Hepatocyte (in vitro differentiated cells): ENCODE results near the gene TMEM109. TPM values are rescaled to one million over a fixed set of nuclear protein-coding genes. Genes with fewer than 3 reads are reported as not detected.

Experiments
- DNase-seq: peaks from one replicate; pipeline ENCODE4 v3.0.0-alpha.2; 2016; ENCODE audit warnings: low spot score
- H2AFZ ChIP-seq: fragments of 200-600 bp; sonication (generic); 2 replicates; pipeline ENCODE4 v1.6.0; 2016; ENCODE audit warnings: antibody characterized with exemption, mild to moderate bottlenecking
- H3K27ac ChIP-seq: fragments of 200-600 bp; sonication (generic); 2 replicates; pipeline ENCODE4 v1.5.1; 2016; ENCODE audit warnings: mild to moderate bottlenecking
- H3K27me3 ChIP-seq: fragments of 200-600 bp; sonication (generic); 2 replicates; pipeline ENCODE4 v1.6.1; 2016
- H3K36me3 ChIP-seq: fragments of 200-600 bp; sonication (generic); replicated peaks from 2 replicates; pipeline ENCODE4 v1.5.1; 2016; ENCODE audit warnings: low read depth; ENCODE audit not compliant: insufficient read depth
- H3K4me1 ChIP-seq: fragments of 200-600 bp; sonication (generic); 2 replicates; pipeline ENCODE4 v1.5.1; 2016; ENCODE audit warnings: mild to moderate bottlenecking, moderate library complexity; ENCODE audit not compliant: insufficient read depth
- H3K4me2 ChIP-seq: fragments of 200-600 bp; sonication (generic); 2 replicates; pipeline ENCODE4 v1.6.0; 2016
- H3K4me3 ChIP-seq: fragments of 200-600 bp; sonication (generic); 2 replicates; pipeline ENCODE4 v1.5.1; 2016; ENCODE audit warnings: mild to moderate bottlenecking
- H3K79me2 ChIP-seq: fragments of 200-600 bp; sonication (generic); 2 replicates; pipeline ENCODE4 v1.6.0; 2017; ENCODE audit warnings: mild to moderate bottlenecking
- H3K9me2 ChIP-seq: fragments of 200-600 bp; sonication (generic); replicated peaks from 2 replicates; pipeline ENCODE4 v1.6.0; 2017; ENCODE audit warnings: mild to moderate bottlenecking; ENCODE audit not compliant: insufficient read depth
- H3K9me3 ChIP-seq: fragments of 200-600 bp; sonication (generic); 2 replicates; pipeline ENCODE4 v1.5.1; 2016; ENCODE audit warnings: low read depth, mild to moderate bottlenecking
- H4K20me1 ChIP-seq: fragments of 200-600 bp; sonication (generic); 2 replicates; pipeline ENCODE4 v1.6.0; 2016; ENCODE audit warnings: mild to moderate bottlenecking; ENCODE audit not compliant: insufficient read depth, poor library complexity, severe bottlenecking
- CTCF ChIP-seq: fragments of 200-600 bp; sonication (generic); IDR thresholded peaks from 2 replicates; pipeline ENCODE4 v1.5.1; 2016; ENCODE audit warnings: antibody characterized with exemption, mild to moderate bottlenecking; ENCODE audit not compliant: poor library complexity
- EZH2 ChIP-seq: fragments of 200-600 bp; sonication (generic); IDR thresholded peaks from 2 replicates; pipeline ENCODE4 v1.6.1; 2016; ENCODE audit warnings: antibody characterized with exemption, mild to moderate bottlenecking, borderline replicate concordance
- EZH2phosphoT487 ChIP-seq: fragments of 200-600 bp; sonication (generic); IDR thresholded peaks from one replicate; pipeline ENCODE4 v1.6.1; 2018; ENCODE audit warnings: antibody characterized with exemption, mild to moderate bottlenecking, low read depth, moderate library complexity; ENCODE audit not compliant: unreplicated experiment, severe bottlenecking
- WGBS: methylation state at CpG from one replicate; pipeline ENCODE4 v1.1.6; 2016; ENCODE audit warnings: low lambda C conversion rate; ENCODE audit errors: missing lambda C conversion rate; 5-methylcytosine and 5-hydroxymethylcytosine counted together
- polyA plus RNA-seq: library from polyadenylated mRNA; unstranded; fragments of >200 nt; fragmentation: Nextera tagmentation; extraction: Ambion mirVana; gene quantifications from 2 replicates; pipeline ENCODE4 v1.2.1, GENCODE V29; 2016
- total RNA-seq: library from RNA; depleted of rRNA; stranded (reverse); fragments of >200 nt; gene quantifications from 2 replicates; pipeline ENCODE4 v1.2.3, GENCODE V29; 2014

Gene TMEM109
- total and polyA plus RNA-seq, 2 experiments from 2014 or later: 30.0 to 86.9 TPM

DNA sequence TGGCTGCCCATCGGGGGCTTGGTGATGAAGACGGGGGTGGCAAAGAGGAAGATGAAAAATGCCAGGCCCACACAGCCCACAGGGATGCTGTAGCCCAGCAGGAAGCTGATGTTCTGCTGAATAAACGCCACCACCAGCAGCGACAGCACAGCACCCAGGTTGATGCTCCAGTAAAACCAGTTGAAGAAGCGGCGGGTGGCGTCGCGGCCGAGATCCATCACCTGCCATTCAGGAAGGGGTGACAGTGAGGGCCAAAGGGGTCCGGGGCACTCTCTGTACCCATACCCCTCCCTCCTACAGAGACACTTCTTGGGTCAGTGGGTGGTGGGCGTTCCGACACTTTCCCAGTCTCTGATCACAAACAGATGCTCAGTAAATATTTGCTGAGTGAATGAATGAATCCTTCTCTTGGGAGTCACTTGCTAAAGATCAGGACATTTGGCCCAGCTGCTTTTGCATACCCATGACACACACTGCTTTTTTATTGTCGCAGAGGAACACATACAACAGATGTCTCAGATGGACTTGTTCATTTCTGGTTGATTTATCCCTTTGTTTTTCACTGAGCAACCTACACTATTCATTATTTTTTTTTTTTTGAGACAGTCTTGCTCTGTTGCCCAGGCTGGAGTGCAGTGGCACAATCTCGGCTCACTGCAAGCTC is 32.8 kb downstream of the TMEM109 start:
- H3K4me2 ChIP-seq: no peak overlapping the region
- H3K4me3 ChIP-seq: no peak overlapping the region
- no peak overlapping the region for H2AFZ ChIP-seq
- H3K27ac ChIP-seq: no peak overlapping the region
- no peaks in the 10 kb centered on the region for H4K20me1 ChIP-seq
- H3K27me3 ChIP-seq: peaks cover 24% of the 10 kb centered on the region
- TF ChIP-seq EZH2: no peak
- no peak for TF ChIP-seq EZH2phosphoT487
- TF ChIP-seq CTCF: no peak
- no peaks in the 10 kb centered on the region for H3K79me2 ChIP-seq
- no peaks in the 10 kb centered on the region for H3K9me3 ChIP-seq
- H3K9me2 ChIP-seq: no peaks in the 10 kb centered on the region
- WGBS: 89% methylated on average over 15 of the region's 15 CpGs
- DNase-seq: no peak
- H3K4me1 ChIP-seq: peaks cover 3% of the 10 kb centered on the region
- no peaks in the 10 kb centered on the region for H3K36me3 ChIP-seq

- no peak overlapping the region for H3K27ac ChIP-seq
- DNase-seq: no peak
- H3K79me2 ChIP-seq: no peaks in the 10 kb centered on the region
- no peak overlapping the region for H2AFZ ChIP-seq
- peaks cover 30% of the 10 kb centered on the region for H3K27me3 ChIP-seq
- no peak overlapping the region for H3K4me2 ChIP-seq
- WGBS: 36% methylated on average over 2 of the region's 2 CpGs
- H3K36me3 ChIP-seq: no peaks in the 10 kb centered on the region
- no peaks in the 10 kb centered on the region for H4K20me1 ChIP-seq
- no peak overlapping the region for H3K4me3 ChIP-seq
- TF ChIP-seq EZH2phosphoT487: no peak
- no peak for TF ChIP-seq CTCF
- no peak for TF ChIP-seq EZH2
- no peaks in the 10 kb centered on the region for H3K9me2 ChIP-seq
- H3K4me1 ChIP-seq: peaks cover 3% of the 10 kb centered on the region
- H3K9me3 ChIP-seq: no peaks in the 10 kb centered on the region
Measured at GRCh38 chr11:60947700-60948099, 33.7 kb downstream of the TMEM109 start.

DNA sequence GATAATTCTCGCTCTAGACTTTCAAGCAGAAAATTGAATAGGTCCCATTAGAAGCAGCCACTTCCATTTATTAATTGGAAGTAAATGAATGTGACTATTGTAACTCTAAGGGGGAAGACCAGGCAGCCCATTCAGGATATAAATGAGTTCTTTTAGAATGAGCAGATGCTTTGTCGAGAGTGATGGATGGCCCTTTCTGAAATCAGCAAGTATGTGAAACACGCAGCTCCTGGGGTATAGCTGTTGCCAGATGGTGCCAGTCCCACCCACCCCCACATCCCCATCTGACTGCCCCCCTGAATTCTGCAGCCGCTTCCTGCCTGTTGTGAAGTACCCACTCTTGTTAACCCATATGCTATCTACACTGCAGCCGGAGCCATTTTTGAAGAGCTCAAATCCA is 34.3 kb downstream of the TMEM109 start:
- no peak overlapping the region for H3K4me3 ChIP-seq
- H3K4me2 ChIP-seq: no peak overlapping the region
- H3K9me2 ChIP-seq: no peaks in the 10 kb centered on the region
- no peaks in the 10 kb centered on the region for H3K9me3 ChIP-seq
- no peaks in the 10 kb centered on the region for H4K20me1 ChIP-seq
- H3K27me3 ChIP-seq: peaks cover 35% of the 10 kb centered on the region
- H3K27ac ChIP-seq: no peak overlapping the region
- H3K79me2 ChIP-seq: no peaks in the 10 kb centered on the region
- H3K36me3 ChIP-seq: no peaks in the 10 kb centered on the region
- H3K4me1 ChIP-seq: peaks cover 3% of the 10 kb centered on the region
- no peak overlapping the region for H2AFZ ChIP-seq
- no peak for DNase-seq
- TF ChIP-seq EZH2 (no peak), EZH2phosphoT487 (no peak), CTCF (no peak)
- 82% methylated on average over 5 of the region's 5 CpGs for WGBS
